Trophoblast cell (in vitro differentiated cells and primary cell): ENCODE measurements around the gene PPM1G.

Experiments
- DNase-seq, 2 donors: peaks; one replicate each; pipeline ENCODE4 v3.0.0-alpha.2; 2016
- H2AFZ ChIP-seq: 2 replicates; pipeline ENCODE4 v1.6.1; 2013; ENCODE audit warnings: low read length, moderate library complexity, mild to moderate bottlenecking; ENCODE audit not compliant: insufficient read depth, poor library complexity
- H2AK5ac ChIP-seq: 2 replicates; pipeline ENCODE4 v1.6.1; 2013; ENCODE audit warnings: mild to moderate bottlenecking, low read length
- H2BK120ac ChIP-seq: 2 replicates; pipeline ENCODE4 v1.6.1; 2013; ENCODE audit warnings: low read length, mild to moderate bottlenecking, moderate library complexity; ENCODE audit not compliant: insufficient read depth, poor library complexity
- H2BK12ac ChIP-seq: 2 replicates; pipeline ENCODE4 v1.6.1; 2013; ENCODE audit warnings: mild to moderate bottlenecking, low read length, moderate library complexity
- H2BK5ac ChIP-seq: 2 replicates; pipeline ENCODE4 v1.6.1; 2013; ENCODE audit warnings: low read length, low read depth, moderate library complexity, mild to moderate bottlenecking; ENCODE audit not compliant: poor library complexity
- H3K14ac ChIP-seq: 2 replicates; pipeline ENCODE4 v1.6.1; 2013; ENCODE audit warnings: mild to moderate bottlenecking, low read length
- H3K18ac ChIP-seq: 2 replicates; pipeline ENCODE4 v1.6.1; 2013; ENCODE audit warnings: mild to moderate bottlenecking, low read length
- H3K23ac ChIP-seq: 2 replicates; pipeline ENCODE4 v1.6.1; 2013; ENCODE audit warnings: low read length
- H3K27ac ChIP-seq: 2 replicates; pipeline ENCODE4 v1.5.1; 2013; ENCODE audit warnings: low read depth, mild to moderate bottlenecking, inconsistent platforms, low read length, moderate library complexity
- H3K27me3 ChIP-seq: 2 replicates; pipeline ENCODE4 v1.6.1; 2013; ENCODE audit warnings: inconsistent platforms, mild to moderate bottlenecking, low read length, moderate library complexity; ENCODE audit not compliant: insufficient read depth
- H3K36me3 ChIP-seq, 2 experiments: 1 replicate in 1 of 2; 2 replicates in 1 of 2; pipeline ENCODE4 v1.6.1; 2013; ENCODE audit warnings: low read length in 2 of 2, mild to moderate bottlenecking in 2 of 2, moderate library complexity in 1 of 2; ENCODE audit not compliant: insufficient read depth in 2 of 2, control insufficient read depth in 1 of 2
- H3K4ac ChIP-seq: 2 replicates; pipeline ENCODE4 v1.6.1; 2013; ENCODE audit warnings: low read depth, mild to moderate bottlenecking, low read length, moderate library complexity
- H3K4me1 ChIP-seq, 2 experiments: 1 replicate in 1 of 2; 2 replicates in 1 of 2; pipeline ENCODE4 v1.6.1; 2013; ENCODE audit warnings: low read length in 2 of 2, mild to moderate bottlenecking in 2 of 2, moderate library complexity in 1 of 2; ENCODE audit not compliant: insufficient read depth in 2 of 2, control insufficient read depth in 1 of 2
- H3K4me2 ChIP-seq: 2 replicates; pipeline ENCODE4 v1.6.1; 2013; ENCODE audit warnings: inconsistent platforms, mild to moderate bottlenecking, low read length, moderate library complexity
- H3K4me3 ChIP-seq: 2 replicates; pipeline ENCODE4 v1.5.1; 2013; ENCODE audit warnings: mild to moderate bottlenecking, low read depth, low read length, inconsistent platforms
- H3K79me1 ChIP-seq: one replicate; pipeline ENCODE4 v1.6.1; 2013; ENCODE audit warnings: low read length
- H3K79me2 ChIP-seq: 2 replicates; pipeline ENCODE4 v1.6.1; 2013; ENCODE audit warnings: low read length, mild to moderate bottlenecking; ENCODE audit not compliant: control insufficient read depth, insufficient read depth, poor library complexity
- H3K9ac ChIP-seq: 2 replicates; pipeline ENCODE4 v1.6.1; 2013; ENCODE audit warnings: mild to moderate bottlenecking, low read length
- H3K9me3 ChIP-seq: 2 replicates; pipeline ENCODE4 v1.6.1; 2013; ENCODE audit warnings: low read depth, mild to moderate bottlenecking, control low read depth, inconsistent platforms, low read length; ENCODE audit not compliant: insufficient read depth
- H4K12ac ChIP-seq: 2 replicates; pipeline ENCODE4 v1.6.1; 2013; ENCODE audit warnings: low read depth, mild to moderate bottlenecking, low read length, moderate library complexity
- H4K8ac ChIP-seq: 2 replicates; pipeline ENCODE4 v1.6.1; 2013; ENCODE audit warnings: low read depth, mild to moderate bottlenecking, low read length, moderate library complexity
- H4K91ac ChIP-seq: one replicate; pipeline ENCODE4 v1.6.1; 2013; ENCODE audit warnings: low read depth, mild to moderate bottlenecking, low read length, moderate library complexity
- WGBS: extraction: QIAGEN DNeasy Blood & Tissue Kit; methylation state at CpG from one replicate; pipeline ENCODE4 v1.1.7; 2013; ENCODE audit warnings: missing lambda C conversion rate; ENCODE audit not compliant: insufficient read length, insufficient coverage; ENCODE audit errors: extremely low coverage; 5-methylcytosine and 5-hydroxymethylcytosine counted together

PPM1G gene

DNA sequence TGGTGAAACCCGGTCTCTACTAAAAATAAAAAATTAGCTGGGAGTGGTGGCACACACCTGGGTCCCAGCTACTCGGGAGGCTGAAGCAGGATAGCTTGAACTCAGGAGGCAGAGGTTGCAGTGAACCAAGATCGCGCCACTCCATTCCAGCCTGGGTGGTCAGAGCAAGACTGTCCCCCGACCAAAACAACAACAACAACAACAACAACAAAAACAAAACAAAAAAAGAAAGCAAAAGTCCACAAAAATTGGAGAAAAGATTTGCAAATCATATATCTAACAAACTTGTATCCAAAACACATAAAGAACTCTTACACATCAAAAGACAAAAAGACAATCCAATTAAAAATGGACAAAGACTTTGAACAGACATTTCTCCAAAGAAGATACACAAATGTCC lies 10.4 kb downstream of the PPM1G start:
- Histone ChIP-seq H3K4me2 (no peak overlapping the region), H3K79me2 (peaks cover 14% of the 10 kb centered on the region), H3K18ac (no peak overlapping the region), H3K79me1 (no peaks in the 10 kb centered on the region), H3K23ac (no peak overlapping the region), H2BK5ac (no peak overlapping the region), H3K36me3 (peaks cover 0 to 2% of the 10 kb centered on the region in 2 experiments), H3K9me3 (no peaks in the 10 kb centered on the region), H4K12ac (no peak overlapping the region), H2BK12ac (no peak overlapping the region), H2BK120ac (no peak overlapping the region), H2AK5ac (no peak overlapping the region), H3K4me3 (no peak overlapping the region), H3K4me1 (no peaks in the 10 kb centered on the region), H3K4ac (peak overlapping the region; percentile 89), H3K27me3 (no peaks in the 10 kb centered on the region), H3K9ac (no peak overlapping the region), H4K91ac (no peak overlapping the region), H2AFZ (no peak overlapping the region), H4K8ac (no peak overlapping the region), H3K27ac (no peak overlapping the region), H3K14ac (no peak overlapping the region)
- WGBS = no CpG with 5 or more reads among the region's 5 CpGs
- no peak for DNase-seq

DNA sequence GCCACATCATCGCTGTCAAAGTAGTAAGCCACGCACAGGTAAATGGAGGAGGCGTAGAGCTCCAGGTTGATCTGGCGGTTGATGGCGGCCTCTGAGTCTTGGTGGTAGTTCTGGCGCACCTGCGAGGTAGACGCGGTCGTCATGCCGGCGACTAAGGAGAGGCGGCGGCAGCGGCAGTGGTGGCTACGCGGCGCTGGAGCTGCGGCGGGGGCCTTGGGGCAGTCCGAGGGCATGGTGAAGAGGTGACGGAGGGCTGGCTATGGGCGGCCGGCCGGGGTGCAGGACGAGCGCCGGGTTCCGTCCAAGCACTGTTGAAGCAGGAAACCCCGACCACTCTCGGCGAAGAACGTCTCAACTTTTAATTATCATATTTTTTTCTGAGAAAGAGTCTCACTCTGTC lies 16.2 kb downstream of the PPM1G start:
- H3K4me3 ChIP-seq = no peak overlapping the region
- H3K27me3 ChIP-seq = no peaks in the 10 kb centered on the region
- H3K27ac ChIP-seq = no peak overlapping the region
- no peak overlapping the region for H4K91ac ChIP-seq
- no peak overlapping the region for H3K9ac ChIP-seq
- no peak overlapping the region for H3K23ac ChIP-seq
- H3K18ac ChIP-seq = no peak overlapping the region
- no peak overlapping the region for H4K8ac ChIP-seq
- no peaks in the 10 kb centered on the region for H3K4me1 ChIP-seq
- H2BK5ac ChIP-seq = no peak overlapping the region
- no peak overlapping the region for H4K12ac ChIP-seq
- peaks cover 4 to 9% of the 10 kb centered on the region in 2 experiments for H3K36me3 ChIP-seq
- no peaks in the 10 kb centered on the region for H3K79me1 ChIP-seq
- H2BK120ac ChIP-seq = no peak overlapping the region
- WGBS = no CpG with 5 or more reads among the region's 33 CpGs
- no peaks in the 10 kb centered on the region for H3K9me3 ChIP-seq
- no peak overlapping the region for H3K14ac ChIP-seq
- H2AK5ac ChIP-seq = no peak overlapping the region
- H2AFZ ChIP-seq = no peak overlapping the region
- no peak overlapping the region for H2BK12ac ChIP-seq
- H3K4ac ChIP-seq = peak overlapping the region; percentile 1
- peaks cover 5% of the 10 kb centered on the region for H3K79me2 ChIP-seq
- no peak for DNase-seq
- H3K4me2 ChIP-seq = no peak overlapping the region

DNA sequence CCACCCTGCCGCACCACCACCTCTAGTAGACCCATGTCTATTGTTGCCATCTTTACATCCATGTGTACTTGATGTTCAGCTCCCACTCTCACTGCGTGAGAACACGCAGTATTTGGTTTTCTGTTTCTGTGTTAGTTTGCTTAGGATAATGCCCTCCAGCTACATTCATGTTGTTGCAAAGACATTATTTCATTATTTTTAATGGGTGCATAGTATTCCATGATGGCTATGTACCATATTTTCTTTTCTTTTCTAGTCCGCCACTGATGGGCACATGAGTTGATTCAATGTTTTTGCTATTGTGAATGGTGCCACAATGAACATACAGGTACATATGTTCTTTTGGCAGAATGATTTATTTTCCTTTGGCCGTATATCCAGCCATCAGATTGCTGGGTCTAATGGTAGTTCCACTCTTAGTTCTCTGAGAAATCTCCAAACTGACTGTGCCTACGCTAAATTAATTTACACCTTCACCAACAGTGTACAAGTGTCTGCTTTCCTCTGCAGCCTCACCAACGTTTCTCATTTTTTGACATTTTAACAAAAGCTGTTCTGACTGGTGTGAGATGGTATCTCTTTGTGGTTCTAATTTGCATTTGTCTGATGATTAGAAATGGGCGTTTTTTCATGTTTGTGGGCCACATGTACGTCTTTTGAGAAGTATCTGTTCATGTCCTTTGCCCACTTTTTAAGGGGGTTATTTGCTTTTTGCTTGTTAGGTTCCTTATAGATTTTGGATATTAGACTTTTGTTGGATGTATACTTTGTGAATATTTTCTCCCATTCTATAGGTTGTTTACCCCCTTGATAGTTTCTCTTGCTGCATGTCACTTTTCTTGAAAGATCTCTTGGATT lies 18.3 kb downstream of the PPM1G start:
- Histone ChIP-seq H3K4me3 (no peak overlapping the region), H4K8ac (no peak overlapping the region)
- WGBS = no CpG with 5 or more reads among the region's 9 CpGs

DNA sequence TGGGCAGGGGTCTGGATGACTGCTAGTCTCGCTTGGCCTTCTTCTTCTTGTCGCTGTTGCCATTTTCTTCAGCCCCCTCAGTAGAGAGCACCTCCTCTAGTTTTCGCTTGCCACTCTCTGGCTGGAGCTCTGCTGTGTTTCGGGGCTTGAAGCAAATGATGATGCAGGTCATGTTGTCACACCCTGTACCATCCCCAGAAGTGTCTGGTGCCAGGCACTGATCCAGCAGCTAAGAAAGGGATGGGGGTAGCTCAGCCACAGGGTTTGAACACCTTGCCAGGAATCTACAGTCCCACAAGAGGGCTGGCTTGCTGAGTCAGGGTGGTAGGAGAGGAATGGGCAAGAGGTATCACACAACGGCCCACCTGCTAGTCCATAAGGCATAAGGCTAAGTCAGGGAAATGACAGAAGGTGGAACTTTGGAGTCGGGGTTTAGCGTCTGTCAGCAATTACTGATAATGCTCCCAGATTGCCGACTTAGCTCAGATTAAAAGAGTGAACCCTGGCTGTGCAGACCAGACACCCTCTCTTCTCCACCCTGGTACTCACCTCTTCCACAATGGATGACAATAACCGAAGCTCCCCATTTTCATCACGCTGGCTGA lies 27.7 kb downstream of the PPM1G start:
- Histone ChIP-seq H3K4me1 (peaks cover 8% of the 10 kb centered on the region in 2 experiments), H3K79me1 (peaks cover 12% of the 10 kb centered on the region), H3K27ac (peak overlapping the region; percentile 96), H2AFZ (no peak overlapping the region), H3K79me2 (peaks cover 7% of the 10 kb centered on the region), H2BK5ac (no peak overlapping the region), H3K9me3 (no peaks in the 10 kb centered on the region), H4K8ac (peak overlapping the region; percentile 100), H2BK120ac (peak overlapping the region; percentile 79), H3K4me3 (no peak overlapping the region), H2BK12ac (peak overlapping the region; percentile 19), H3K4ac (no peak overlapping the region), H3K36me3 (peaks cover 52 to 60% of the 10 kb centered on the region in 2 experiments), H4K12ac (peak overlapping the region; percentile 97), H3K27me3 (no peaks in the 10 kb centered on the region), H3K18ac (no peak overlapping the region), H3K9ac (no peak overlapping the region), H2AK5ac (peak overlapping the region; percentile 62), H3K14ac (peak overlapping the region; percentile 94), H4K91ac (peak overlapping the region; percentile 92), H3K23ac (no peak overlapping the region), H3K4me2 (no peak overlapping the region)
- no CpG with 5 or more reads among the region's 10 CpGs for WGBS
- no peak for DNase-seq

More for the DNA sequence above, 18.3 kb downstream of the PPM1G start:
- Histone ChIP-seq H3K79me1 (no peaks in the 10 kb centered on the region), H4K12ac (no peak overlapping the region), H3K36me3 (peaks cover 4 to 10% of the 10 kb centered on the region in 2 experiments), H3K79me2 (peaks cover 5% of the 10 kb centered on the region), H3K18ac (no peak overlapping the region), H3K4me1 (no peaks in the 10 kb centered on the region), H3K23ac (no peak overlapping the region), H2BK5ac (no peak overlapping the region), H2AK5ac (no peak overlapping the region), H3K27ac (no peak overlapping the region), H3K9me3 (no peaks in the 10 kb centered on the region), H4K91ac (no peak overlapping the region), H3K4ac (peak overlapping the region; percentile 14), H2AFZ (no peak overlapping the region), H3K14ac (no peak overlapping the region), H3K27me3 (no peaks in the 10 kb centered on the region), H3K9ac (no peak overlapping the region), H2BK12ac (no peak overlapping the region), H3K4me2 (no peak overlapping the region), H2BK120ac (no peak overlapping the region)
- no peak for DNase-seq
